ENCODE measurements around the gene MBD5. TPM values are rescaled to one million over a fixed set of nuclear protein-coding genes. Genes with fewer than 3 reads are reported as not detected.

The MBD5 gene
- total RNA-seq, 1 donor from 2014 or later = 14.5 TPM

DNA sequence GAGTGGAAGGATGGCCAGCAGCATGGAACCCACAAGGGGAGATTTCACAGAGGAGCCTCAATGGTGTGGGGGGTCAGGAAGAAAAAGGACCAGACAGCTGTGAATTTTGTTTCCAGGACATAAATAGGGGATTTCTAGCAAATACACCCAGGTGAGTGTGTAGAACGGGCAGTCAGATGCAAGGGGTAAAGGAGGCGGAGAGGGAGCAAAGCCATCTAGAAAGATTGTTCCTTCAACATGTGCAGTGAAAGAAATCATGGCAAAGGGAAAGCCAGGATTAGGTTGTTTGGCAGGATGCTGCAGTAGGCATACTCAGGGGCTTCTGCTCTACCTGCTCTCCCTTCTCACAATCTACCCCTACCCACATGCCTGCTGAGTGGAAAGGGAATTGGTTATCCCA is 504.2 kb downstream of the MBD5 start:
- no peaks in the 10 kb centered on the region for H3K36me3 ChIP-seq (ENCODE audit: control insufficient read depth, insufficient read depth, low read length)
- H3K27me3 ChIP-seq (ENCODE audit: control insufficient read depth, insufficient read depth, low read length) = no peaks in the 10 kb centered on the region
- TF ChIP-seq, protein P1, sequence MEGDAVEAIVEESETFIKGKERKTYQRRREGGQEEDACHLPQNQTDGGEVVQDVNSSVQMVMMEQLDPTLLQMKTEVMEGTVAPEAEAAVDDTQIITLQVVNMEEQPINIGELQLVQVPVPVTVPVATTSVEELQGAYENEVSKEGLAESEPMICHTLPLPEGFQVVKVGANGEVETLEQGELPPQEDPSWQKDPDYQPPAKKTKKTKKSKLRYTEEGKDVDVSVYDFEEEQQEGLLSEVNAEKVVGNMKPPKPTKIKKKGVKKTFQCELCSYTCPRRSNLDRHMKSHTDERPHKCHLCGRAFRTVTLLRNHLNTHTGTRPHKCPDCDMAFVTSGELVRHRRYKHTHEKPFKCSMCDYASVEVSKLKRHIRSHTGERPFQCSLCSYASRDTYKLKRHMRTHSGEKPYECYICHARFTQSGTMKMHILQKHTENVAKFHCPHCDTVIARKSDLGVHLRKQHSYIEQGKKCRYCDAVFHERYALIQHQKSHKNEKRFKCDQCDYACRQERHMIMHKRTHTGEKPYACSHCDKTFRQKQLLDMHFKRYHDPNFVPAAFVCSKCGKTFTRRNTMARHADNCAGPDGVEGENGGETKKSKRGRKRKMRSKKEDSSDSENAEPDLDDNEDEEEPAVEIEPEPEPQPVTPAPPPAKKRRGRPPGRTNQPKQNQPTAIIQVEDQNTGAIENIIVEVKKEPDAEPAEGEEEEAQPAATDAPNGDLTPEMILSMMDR (IDR thresholded peaks at IDR 0.05; ENCODE audit: insufficient read depth, low read length, poor library complexity, severe bottlenecking) = no peak
- DNase-seq (ENCODE audit: low read depth) = no peak
- no peak overlapping the region for H3K4me3 ChIP-seq (ENCODE audit: low read depth, low read length)

DNA sequence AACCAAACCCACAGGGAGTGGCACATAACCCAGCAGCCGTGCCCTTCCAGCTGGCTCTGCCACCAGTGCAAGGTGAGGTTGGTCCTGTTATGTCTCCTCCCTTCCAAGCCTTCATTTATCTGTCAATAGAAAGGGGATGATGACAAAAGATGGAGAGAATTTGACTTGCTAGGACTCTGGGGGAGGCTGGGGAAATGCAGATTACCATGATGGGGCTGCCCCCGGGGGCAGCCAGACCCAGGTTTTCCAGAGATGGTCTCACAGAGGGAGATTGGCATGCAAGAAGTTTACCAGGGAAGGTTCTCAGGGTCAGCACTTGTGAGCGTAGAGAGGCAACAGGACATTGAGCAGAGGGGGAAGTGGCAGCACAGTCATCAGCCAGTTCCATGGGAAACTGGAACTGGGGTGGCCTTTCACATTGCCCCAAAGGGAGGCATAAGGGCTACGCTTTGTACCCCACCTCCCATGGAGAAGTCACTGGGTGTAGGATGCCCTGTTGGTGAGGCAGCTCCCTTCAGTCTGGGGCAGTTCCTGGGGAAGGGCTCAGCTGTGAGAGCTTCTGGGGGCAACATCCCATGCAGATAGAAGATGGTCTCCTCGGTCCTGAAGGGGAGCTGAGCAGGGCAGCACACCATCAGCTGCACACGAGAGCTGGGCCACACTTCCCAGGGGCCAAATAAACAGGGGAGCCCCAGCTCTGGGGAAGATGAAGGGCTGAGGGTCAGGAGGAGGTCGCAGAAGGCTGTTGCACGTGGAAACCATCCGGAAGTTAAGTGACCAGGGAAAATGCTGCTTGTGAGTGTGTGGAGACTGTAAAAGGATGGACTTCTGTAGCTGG is 505.8 kb downstream of the MBD5 start:
- no peak for DNase-seq (ENCODE audit: low read depth)
- Histone ChIP-seq H3K4me3 (ENCODE audit: low read depth, low read length) (no peak overlapping the region), H3K36me3 (ENCODE audit: control insufficient read depth, insufficient read depth, low read length) (no peaks in the 10 kb centered on the region), H3K27me3 (ENCODE audit: control insufficient read depth, insufficient read depth, low read length) (no peaks in the 10 kb centered on the region)
- TF ChIP-seq, protein P1 (IDR thresholded peaks at IDR 0.05; ENCODE audit: insufficient read depth, low read length, poor library complexity, severe bottlenecking) = no peak

- no peaks in the 10 kb centered on the region for H3K36me3 ChIP-seq (ENCODE audit: control insufficient read depth, insufficient read depth, low read length)
- no peak for DNase-seq (ENCODE audit: low read depth)
- no peak overlapping the region for H3K4me3 ChIP-seq (ENCODE audit: low read depth, low read length)
These were observed 506.8 kb downstream of the MBD5 start for GRCh38 chr2:148527488-148528340.

DNA sequence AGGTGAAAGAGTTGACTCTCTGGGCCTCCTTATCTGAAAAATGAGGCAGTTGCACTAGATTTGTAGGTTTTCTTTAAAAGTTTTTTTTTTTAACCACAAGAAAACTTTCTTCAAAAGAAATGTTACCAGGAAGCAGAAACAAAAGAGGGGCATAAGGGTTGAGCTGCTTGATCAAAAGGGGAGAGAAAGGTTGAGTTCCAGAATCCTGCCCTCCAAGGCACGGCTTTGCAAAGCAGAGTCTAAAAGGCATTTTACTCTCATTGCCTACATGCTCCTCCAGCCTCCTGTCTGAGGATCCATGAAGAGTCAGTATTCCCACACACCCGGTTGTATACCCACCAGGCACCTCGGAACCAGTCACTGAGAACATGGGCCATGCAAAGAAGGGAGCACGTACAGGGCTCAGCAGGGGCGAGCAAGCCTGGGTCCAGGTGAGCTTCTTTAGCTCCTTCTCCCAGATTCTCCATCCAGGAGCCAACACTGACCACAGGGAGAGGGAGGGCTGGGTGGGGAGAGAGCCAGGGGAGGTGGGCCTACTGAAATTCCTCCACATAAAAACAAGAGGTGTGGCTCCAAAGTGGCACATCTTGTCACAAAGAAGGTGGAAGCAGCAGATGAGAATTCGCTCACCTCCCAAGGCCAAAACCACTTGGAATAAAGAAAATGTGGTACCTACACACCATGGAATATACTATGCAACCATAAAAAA is 507.6 kb downstream of the MBD5 start:
- DNase-seq (ENCODE audit: low read depth) = no peak
- TF ChIP-seq, protein P1 (IDR thresholded peaks at IDR 0.05; ENCODE audit: insufficient read depth, low read length, poor library complexity, severe bottlenecking) = no peak
- no peak overlapping the region for H3K4me3 ChIP-seq (ENCODE audit: low read depth, low read length)
- H3K36me3 ChIP-seq (ENCODE audit: control insufficient read depth, insufficient read depth, low read length) = no peaks in the 10 kb centered on the region
- no peaks in the 10 kb centered on the region for H3K27me3 ChIP-seq (ENCODE audit: control insufficient read depth, insufficient read depth, low read length)

More at GRCh38 chr2:148527488-148528340, 506.8 kb downstream of the MBD5 start:
- no peaks in the 10 kb centered on the region for H3K27me3 ChIP-seq (ENCODE audit: control insufficient read depth, insufficient read depth, low read length)
- TF ChIP-seq, protein P1 (IDR thresholded peaks at IDR 0.05; ENCODE audit: insufficient read depth, low read length, poor library complexity, severe bottlenecking) = no peak

DNA sequence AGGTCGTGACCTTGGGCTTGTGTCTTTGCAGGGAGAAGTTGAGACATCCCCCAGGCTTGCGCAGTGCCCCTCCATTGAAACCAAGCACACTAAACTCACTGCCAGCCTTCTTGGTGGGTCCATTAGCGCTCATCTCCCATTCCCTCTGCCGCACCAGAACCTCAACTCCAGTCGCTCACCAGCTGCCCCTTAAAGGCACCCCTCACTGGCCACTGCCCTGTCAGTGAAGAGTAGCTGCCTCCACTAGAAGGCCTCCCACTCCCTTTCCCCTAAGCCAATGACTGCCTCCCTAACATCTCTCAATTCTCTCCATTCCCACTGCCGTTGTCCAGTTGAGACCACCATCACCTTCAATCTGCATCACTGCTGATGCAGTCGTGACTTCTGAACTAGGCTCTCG is 508.9 kb downstream of the MBD5 start:
- H3K36me3 ChIP-seq (ENCODE audit: control insufficient read depth, insufficient read depth, low read length) = no peaks in the 10 kb centered on the region
- no peak overlapping the region for H3K4me3 ChIP-seq (ENCODE audit: low read depth, low read length)
- DNase-seq (ENCODE audit: low read depth) = no peak
- H3K27me3 ChIP-seq (ENCODE audit: control insufficient read depth, insufficient read depth, low read length) = no peaks in the 10 kb centered on the region
- TF ChIP-seq, protein P1 (IDR thresholded peaks at IDR 0.05; ENCODE audit: insufficient read depth, low read length, poor library complexity, severe bottlenecking) = no peak

Data from kidney epithelial cell (primary cell).